HG03139 (cell line): ENCODE results near the gene PPP2R5C.
"Not testable (repeated sequence)": the region's sequence is repeated elsewhere in the genome, so short reads cannot be mapped to it uniquely, and the experiment has no call there.

Experiments used
- ATAC-seq: cut with Tn5 transposase; IDR thresholded peaks from one replicate; pipeline ENCODE4 v1.9.1; 2021; ENCODE audit not compliant: unreplicated experiment

The PPP2R5C gene

GRCh38 chr14:101761032-101761880, at the start of gene PPP2R5C:
TSS of gene PPP2R5C (plus strand) at chr14:101761709. CDS start at chr14:101761894, 185 bp downstream.
- peak; percentile 56 for ATAC-seq

GRCh38 chr14:101711857-101712233, 49.7 kb upstream of the PPP2R5C start:
- not testable (repeated sequence) for ATAC-seq

GRCh38 chr14:101712341-101712740, 49.2 kb upstream of the PPP2R5C start:
- not testable (repeated sequence) for ATAC-seq

GRCh38 chr14:101713091-101713490, 48.4 kb upstream of the PPP2R5C start:
- ATAC-seq: not testable (repeated sequence)

- ATAC-seq: no peak
These were observed 47.7 kb upstream of the PPP2R5C start for GRCh38 chr14:101713621-101714349.

- no peak for ATAC-seq
These were observed 47.1 kb upstream of the PPP2R5C start for GRCh38 chr14:101714394-101714793.

- ATAC-seq: no peak
These were observed 46.1 kb upstream of the PPP2R5C start for GRCh38 chr14:101715210-101716076.

GRCh38 chr14:101716077-101716950, 45.2 kb upstream of the PPP2R5C start:
- ATAC-seq: no peak

- ATAC-seq: no peak
These were observed 44.4 kb upstream of the PPP2R5C start for GRCh38 chr14:101716956-101717662.

- ATAC-seq: no peak
These were observed 43.6 kb upstream of the PPP2R5C start for GRCh38 chr14:101717663-101718490.

- no peak for ATAC-seq
These were observed 42.4 kb upstream of the PPP2R5C start for GRCh38 chr14:101719045-101719645.

- no peak for ATAC-seq
These were observed 41.8 kb upstream of the PPP2R5C start for GRCh38 chr14:101719708-101720107.

GRCh38 chr14:101721111-101721510, 40.4 kb upstream of the PPP2R5C start:
- no peak for ATAC-seq

GRCh38 chr14:101721951-101722661, 39.4 kb upstream of the PPP2R5C start:
- peak; percentile 49 for ATAC-seq

GRCh38 chr14:101723061-101723595, 38.4 kb upstream of the PPP2R5C start:
- ATAC-seq: no peak

- ATAC-seq: not testable (repeated sequence)
These were observed 35.9 kb upstream of the PPP2R5C start for GRCh38 chr14:101725652-101726051.

- ATAC-seq: no peak
These were observed 35.1 kb upstream of the PPP2R5C start for GRCh38 chr14:101726295-101726953.
